ENCODE measurements around the gene FGF7.
"Not testable (repeated sequence)": the region's sequence is repeated elsewhere in the genome, so short reads cannot be mapped to it uniquely, and the experiment has no call there.

The FGF7 gene

DNA sequence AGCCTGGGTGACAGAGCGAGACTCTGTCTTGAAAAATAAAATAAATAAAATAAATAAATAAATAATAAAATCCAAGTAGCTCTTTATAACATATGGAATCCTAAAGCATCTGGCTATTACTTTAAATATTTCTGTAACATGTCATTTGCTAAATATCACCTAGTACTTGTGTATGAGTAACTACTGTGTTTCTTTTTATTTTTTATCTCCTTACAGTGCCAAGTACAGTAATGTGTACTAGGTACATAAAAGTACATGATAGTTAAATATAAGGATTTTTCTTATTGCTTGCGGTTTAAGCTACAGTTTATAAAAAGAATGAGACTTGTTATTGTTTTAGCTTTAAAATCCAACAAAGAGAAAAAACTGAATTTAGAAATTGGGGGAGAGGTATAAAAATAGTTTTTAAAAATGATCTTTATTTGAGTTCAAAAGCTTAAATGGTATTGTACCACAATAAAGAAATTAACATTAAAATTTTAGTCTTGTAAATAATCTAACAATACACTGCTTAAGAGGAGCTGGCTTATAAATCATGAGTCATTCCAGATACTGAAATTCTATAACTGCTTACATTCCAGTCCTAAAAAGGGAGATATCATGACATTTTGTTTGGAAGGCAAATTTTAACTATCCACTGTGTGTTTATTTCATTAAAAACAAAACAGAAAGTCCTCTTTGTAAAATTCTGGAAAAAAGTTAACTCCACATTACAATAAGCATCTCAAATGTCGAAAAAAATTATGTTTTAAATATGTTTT is 73.1 kb downstream of the FGF7 start:
- DNase-seq (ENCODE audit: low spot score) = peak; percentile 37

DNA sequence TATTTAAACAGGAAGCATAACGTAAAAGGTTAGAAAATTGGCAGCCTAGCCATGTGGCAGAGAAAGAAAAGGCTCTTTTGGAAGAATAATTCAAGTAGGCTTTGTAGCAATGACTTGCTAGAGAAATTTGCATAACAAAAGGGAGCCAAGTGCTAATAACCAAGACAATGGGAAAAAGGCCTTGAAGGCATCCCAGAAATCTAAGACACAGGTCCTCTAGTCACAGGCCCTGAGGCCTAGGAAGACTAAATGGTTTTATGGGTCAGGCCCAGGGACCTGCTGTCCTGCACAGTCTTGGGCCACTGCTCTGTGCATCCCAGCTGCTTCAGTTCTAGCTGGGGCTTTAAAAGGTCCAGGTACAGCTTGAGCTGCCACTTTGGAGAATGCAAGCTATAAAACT is 78.5 kb downstream of the FGF7 start:
- no peak for DNase-seq (ENCODE audit: low spot score)

DNA sequence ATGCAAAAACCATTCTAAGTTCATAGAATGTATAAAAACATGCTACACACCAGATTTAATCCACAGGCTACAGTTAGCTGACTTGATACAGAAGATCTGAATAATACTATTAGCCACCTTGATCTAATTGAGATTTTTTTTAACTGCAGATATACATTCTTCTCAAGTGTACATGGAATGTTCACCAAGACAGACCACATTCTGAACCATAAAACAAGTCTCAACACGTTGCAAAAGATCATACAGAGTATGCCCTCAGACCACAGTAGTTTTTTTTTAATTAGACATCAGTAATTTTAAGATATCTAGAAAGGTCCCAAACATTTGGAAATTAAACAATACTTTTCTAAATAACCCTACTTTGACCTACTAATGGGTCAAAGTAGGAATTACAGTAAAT is 83.3 kb downstream of the FGF7 start:
- no peak for DNase-seq (ENCODE audit: low spot score)

DNA sequence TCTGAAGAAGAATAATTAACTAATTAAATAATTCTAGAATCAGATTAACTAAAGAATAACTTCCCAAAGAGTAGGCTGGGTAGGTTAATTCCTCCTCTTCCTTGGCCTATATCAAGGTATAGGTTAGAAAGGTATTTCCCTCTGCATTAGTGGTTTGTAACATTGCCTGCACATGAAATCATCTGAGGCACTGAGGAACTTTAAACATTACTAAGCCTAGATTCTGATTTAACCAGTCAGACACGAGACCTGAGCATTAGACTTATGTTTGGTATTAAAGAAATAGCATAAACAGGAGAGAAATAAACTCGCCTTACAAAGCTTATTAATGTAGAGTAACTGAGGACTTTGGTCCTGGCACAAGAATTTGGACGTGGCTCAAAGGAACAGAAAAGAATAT is 84.2 kb downstream of the FGF7 start:
- DNase-seq (ENCODE audit: low spot score) = no peak

DNA sequence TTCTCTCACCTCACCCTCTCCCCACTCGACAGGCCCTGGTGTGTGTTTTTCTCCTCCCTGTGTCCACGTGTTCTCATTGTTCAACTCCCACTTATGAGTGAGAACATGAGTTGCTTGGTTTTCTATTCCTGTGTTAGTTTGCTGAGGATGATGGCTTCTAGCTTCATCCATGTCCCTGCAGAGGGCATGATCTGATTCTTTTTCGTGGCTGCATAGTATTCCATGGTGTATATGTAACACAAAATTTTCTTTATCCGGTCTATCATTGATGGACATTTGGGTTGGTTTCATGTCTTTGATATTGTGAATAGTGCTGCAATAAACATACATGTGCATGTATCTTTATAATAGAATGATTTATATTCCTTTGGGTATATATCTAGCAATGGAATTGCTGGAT is 89.7 kb downstream of the FGF7 start:
- DNase-seq (ENCODE audit: low spot score) = not testable (repeated sequence)

DNA sequence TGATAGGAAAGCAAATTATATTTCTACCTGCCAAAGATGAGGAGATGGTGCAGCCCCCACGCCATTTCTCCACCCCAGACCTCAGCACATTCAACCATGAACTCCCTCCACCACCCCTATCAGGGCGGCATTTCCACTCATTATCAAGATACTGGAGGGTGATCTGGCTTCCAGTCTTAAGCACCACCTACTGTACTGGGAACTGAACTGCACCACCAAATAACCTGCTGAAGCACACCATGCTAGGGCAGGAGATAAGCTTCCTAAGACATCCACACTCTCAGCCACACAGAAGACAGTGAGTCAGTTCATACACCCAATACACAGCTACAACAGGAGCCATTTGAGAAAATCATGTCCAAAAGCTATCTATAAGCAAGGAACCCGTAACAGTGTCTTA is 98.8 kb downstream of the FGF7 start:
- no peak for DNase-seq (ENCODE audit: low spot score)

DNA sequence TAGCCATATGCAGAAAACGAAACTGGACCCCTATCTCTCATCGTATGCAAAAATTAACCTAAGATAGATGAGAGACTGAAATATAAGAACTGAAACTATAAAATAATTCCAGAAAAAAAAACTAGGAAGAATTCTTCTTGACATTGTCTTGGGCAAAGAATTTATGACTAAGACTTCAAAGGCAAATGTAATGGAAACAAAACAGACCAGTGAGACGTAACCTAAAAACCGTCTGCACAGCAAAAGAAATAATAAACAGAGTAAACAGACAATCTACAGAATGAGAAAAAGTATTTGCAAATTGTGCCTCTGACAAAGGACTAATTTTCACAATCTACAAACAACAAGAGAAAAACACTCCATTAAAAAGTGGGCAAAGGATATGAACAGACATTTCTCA is 105.2 kb downstream of the FGF7 start:
- DNase-seq (ENCODE audit: low spot score) = no peak

DNA sequence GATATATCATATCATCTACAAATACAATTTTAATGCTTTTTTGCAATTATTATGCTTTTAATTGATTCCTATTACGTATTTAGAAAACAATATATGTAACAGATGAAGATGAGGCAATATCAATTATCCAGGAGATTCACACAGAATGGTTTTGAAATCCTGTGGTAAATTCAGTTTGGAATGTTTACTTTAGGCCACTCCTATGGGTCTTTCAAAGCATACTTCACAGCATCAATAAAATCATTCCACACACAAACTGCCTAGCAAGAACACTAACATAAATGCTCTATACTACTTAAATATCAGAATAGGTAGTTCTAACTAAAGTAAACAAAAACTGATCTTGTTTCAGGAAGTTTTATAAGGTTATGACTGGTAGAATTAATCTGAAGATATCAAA is 107.0 kb downstream of the FGF7 start:
- DNase-seq (ENCODE audit: low spot score) = peak; percentile 12

Measured in GM03348 (cell line).